HG03196 (cell line): ENCODE results near the gene CCZ1.
"Not testable (repeated sequence)": the region's sequence is repeated elsewhere in the genome, so short reads cannot be mapped to it uniquely, and the experiment has no call there.

Experiments
- ATAC-seq: cut with Tn5 transposase; IDR thresholded peaks from one replicate; pipeline ENCODE4 v1.9.1; 2021; ENCODE audit not compliant: unreplicated experiment

CCZ1 gene

DNA sequence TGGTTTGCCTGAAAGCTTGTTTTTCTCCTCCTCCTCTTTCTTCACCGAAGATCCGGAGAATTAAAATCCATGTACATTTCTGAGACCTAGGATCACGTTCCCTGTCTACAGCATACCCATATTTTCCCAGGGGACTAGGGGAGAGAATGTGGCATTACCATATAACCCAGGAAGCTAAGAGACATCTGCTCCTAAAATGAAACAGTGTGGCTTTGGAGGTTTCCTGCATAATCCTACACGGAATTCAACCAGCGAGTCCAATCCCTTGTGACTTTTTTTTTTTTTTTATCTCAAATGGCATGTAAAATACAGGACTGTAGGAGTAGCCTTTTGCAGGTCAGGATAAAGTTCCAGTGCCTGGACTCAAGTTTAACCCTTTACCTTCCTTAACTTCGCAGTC is 10.3 kb downstream of the CCZ1 start:
- ATAC-seq = not testable (repeated sequence)

DNA sequence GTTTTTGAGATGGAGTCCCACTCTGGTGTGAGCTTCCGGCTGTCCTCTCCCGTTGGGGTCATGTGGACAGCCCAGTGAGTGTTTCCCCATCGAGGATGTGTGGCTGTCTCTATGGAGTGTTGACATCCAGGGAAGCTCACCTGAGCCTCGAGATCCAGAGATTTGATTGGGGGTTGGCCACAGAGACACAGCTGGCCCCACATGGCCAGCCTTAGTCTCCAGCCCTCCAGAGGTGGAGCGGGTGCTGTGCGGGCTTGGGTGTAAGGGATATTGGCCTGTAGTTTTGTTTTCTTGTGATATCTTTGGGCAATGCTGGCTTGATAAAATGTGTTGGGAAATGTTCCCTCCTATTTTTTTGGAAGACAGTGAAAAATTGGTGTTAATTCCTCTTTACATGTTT is 18.0 kb downstream of the CCZ1 start:
- ATAC-seq = not testable (repeated sequence)

- ATAC-seq = not testable (repeated sequence)
Observed at GRCh38 chr7:5924180-5924579, 25.6 kb downstream of the CCZ1 start.

- ATAC-seq = not testable (repeated sequence)
Observed at GRCh38 chr7:5924630-5925029, 26.1 kb downstream of the CCZ1 start.

DNA sequence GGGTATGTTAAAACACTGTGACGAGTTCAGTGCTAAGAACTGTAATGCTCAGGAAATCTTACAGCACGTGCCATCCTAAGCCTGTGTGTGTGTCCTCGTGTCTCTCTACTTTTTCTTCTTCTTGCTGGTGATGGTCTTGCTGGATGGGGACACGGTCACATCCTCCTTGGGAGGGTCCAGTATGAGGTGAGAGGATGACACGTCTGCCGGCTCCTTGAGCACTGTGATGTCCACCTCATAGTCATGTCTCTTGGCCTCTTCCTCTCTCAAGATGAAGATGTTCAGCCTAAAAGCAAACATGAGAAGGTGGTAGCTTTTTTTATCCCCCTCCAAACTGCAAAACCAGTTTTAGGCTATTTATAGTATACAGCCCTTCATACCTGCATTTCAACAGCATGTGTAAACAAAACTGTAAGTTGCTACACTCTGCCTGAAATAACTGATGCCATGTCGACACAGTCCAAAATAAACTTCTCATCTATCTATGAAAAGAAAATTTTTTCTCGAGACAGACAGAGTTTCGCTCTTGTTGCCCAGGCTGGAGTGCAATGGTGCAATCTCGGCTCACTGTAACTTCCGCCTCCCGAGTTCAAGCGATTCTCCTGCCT is 27.8 kb downstream of the CCZ1 start:
- ATAC-seq = not testable (repeated sequence)

GRCh38 chr7:5930290-5930689 is 31.8 kb downstream of the CCZ1 start:
- ATAC-seq = not testable (repeated sequence)

GRCh38 chr7:5931250-5931649 is 32.7 kb downstream of the CCZ1 start:
- not testable (repeated sequence) for ATAC-seq

DNA sequence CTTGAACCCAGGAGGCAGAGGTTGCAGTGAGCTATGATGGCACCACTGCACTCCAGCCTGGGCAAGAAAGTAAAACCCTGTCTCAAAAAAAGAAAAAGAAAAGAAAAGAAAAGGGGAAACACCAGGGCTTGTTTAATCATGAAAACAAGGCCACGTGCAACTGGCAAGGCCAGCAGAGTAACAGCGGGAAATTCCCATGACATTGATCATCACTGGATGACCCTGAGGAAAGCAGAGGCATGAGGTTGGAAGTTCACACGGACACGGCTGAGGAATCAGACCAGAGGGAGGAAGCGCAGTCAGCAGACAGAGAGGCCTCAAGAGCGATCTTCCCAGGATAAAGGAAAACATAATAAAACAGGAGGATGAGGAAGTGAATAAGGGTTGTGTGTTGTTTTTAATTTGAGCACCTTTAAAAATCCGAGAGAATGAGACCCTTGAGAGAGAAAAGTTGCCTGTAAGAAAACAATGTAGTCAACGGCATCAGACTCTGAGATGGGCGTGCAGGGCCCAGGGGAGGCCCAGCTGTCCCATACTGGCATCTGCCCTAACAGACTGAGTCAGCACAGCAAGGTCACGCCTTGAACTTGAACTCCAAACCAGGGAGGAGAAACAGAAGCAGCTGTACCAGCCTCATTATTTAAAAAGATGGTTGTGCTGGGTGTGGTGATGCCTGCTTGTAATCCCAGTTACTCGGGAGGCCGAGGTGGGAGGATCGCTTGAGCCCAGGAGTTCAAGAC is 33.5 kb downstream of the CCZ1 start:
- not testable (repeated sequence) for ATAC-seq

- not testable (repeated sequence) for ATAC-seq
Observed at GRCh38 chr7:5934945-5935450, 36.5 kb downstream of the CCZ1 start.

DNA sequence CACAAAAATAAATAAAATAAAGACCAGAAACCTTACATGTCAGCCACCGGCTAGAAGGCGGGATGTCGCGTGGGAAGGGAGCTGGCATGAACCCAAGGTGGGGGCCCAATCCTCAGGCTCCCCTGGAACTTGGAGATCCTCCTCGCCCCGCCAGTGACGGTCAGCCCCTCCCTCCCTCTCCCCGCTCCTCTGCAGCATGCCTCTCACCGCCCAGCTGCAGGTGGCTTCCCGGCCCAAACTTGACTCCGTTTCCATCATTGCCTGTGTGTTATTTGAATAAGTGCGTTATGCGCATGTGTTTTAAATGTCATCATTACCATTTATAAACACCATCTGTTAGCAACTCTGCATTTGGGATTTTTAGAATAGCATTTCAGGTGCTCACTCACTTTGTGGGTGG is 64.7 kb downstream of the CCZ1 start:
- ATAC-seq = not testable (repeated sequence)

DNA sequence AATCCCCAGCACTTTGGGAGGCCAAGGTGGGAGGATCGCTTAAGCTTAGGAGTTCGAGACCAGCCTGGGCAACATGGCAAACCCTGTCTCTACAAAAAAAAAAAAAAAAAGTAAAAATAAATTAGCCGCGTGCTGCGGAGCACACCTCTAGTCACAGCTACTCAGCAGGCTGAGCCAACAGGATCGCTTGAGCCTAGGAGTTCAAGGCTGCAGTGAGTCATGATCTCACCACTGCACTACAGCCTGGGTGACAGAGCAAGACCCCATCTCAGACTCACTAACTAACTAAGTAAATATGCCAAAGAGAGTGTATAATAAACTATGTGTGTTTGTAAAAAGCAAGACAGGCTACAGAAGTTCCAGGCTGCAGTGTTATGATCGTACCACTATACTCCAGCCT is 65.3 kb downstream of the CCZ1 start:
- not testable (repeated sequence) for ATAC-seq

DNA sequence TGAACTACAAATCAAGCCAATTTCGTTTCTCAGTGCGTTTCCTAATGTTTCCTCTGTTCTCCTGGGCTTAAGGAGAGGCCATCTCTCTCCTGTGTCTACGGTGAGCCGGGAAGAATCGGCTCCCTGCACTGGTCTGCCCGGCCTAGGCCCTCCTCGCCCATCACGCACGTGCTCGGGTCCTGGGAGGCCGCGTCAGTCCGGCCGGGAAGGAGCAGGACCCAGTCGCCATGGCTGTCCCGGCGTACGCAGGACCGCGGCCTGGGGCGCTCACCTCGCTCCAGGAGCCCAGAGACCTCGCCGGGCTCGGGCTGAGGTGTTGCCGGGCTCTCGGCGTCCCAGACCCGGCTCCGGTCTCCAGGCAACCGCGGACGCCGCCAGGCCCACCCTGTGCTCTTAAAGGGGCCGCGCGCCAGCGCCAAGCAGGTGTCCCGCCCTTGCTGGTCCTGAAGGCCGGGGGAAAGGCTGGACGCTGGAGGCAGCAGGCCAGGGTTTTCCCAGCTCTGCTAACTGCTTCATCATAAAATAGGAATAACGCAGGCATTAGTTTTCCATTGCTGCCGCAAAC is 71.9 kb downstream of the CCZ1 start, which contains the start of gene RSPH10B:
TSS of gene RSPH10B (minus strand) at position 343 of the 565 bp plus-strand sequence. CDS start 3,573 bp downstream, outside the sequence.
- ATAC-seq = not testable (repeated sequence)

GRCh38 chr7:5973580-5973979 is 75.0 kb downstream of the CCZ1 start:
- ATAC-seq = not testable (repeated sequence)
